BE2C (cell line): ENCODE measurements around the gene NR1H2.

ENCODE experiments used
- DNase-seq: peaks from one replicate; pipeline ENCODE4 v3.0.0-alpha.2; 2020
- H3K27me3 ChIP-seq: fragments of 250-450 bp; sonication (Bioruptor Pico); 2 replicates; pipeline ENCODE4 v1.5.1; 2020; ENCODE audit warnings: mild to moderate bottlenecking
- H3K36me3 ChIP-seq: fragments of 250-450 bp; sonication (Bioruptor Pico); 2 replicates; pipeline ENCODE4 v1.5.1; 2020; ENCODE audit warnings: mild to moderate bottlenecking
- H3K4me1 ChIP-seq: fragments of 250-450 bp; sonication (Bioruptor Pico); 2 replicates; pipeline ENCODE4 v1.5.1; 2020
- H3K4me3 ChIP-seq: 2 replicates; pipeline ENCODE4 v1.5.1; 2011; ENCODE audit warnings: low read depth, low read length
- H3K9me3 ChIP-seq: fragments of 250-450 bp; sonication (Bioruptor Pico); 2 replicates; pipeline ENCODE4 v1.5.1; 2020
- CTCF ChIP-seq: IDR thresholded peaks from 2 replicates; pipeline ENCODE4 v1.5.1; 2012; ENCODE audit warnings: mild to moderate bottlenecking, low read depth, low read length

Gene NR1H2

GRCh38 chr19:50399368-50399745 lies 23.1 kb downstream of the NR1H2 start:
- peaks cover 36% of the 10 kb centered on the region for H3K36me3 ChIP-seq
- no peaks in the 10 kb centered on the region for H3K9me3 ChIP-seq
- H3K27me3 ChIP-seq = no peaks in the 10 kb centered on the region
- H3K4me1 ChIP-seq = no peaks in the 10 kb centered on the region
- no peak overlapping the region for H3K4me3 ChIP-seq
- no peak for TF ChIP-seq CTCF
- DNase-seq = no peak

GRCh38 chr19:50401605-50402450 lies 25.6 kb downstream of the NR1H2 start:
- Histone ChIP-seq H3K27me3 (no peaks in the 10 kb centered on the region), H3K36me3 (peaks cover 50% of the 10 kb centered on the region), H3K4me3 (no peak overlapping the region), H3K4me1 (no peaks in the 10 kb centered on the region), H3K9me3 (no peaks in the 10 kb centered on the region)
- DNase-seq = no peak
- no peak for TF ChIP-seq CTCF

GRCh38 chr19:50402544-50403301 lies 26.5 kb downstream of the NR1H2 start:
- Histone ChIP-seq H3K4me3 (no peak overlapping the region), H3K9me3 (no peaks in the 10 kb centered on the region), H3K27me3 (no peaks in the 10 kb centered on the region), H3K36me3 (peaks cover 54% of the 10 kb centered on the region), H3K4me1 (no peaks in the 10 kb centered on the region)
- no peak for TF ChIP-seq CTCF
- DNase-seq = no peak

GRCh38 chr19:50406156-50406820 lies 30.0 kb downstream of the NR1H2 start:
- H3K36me3 ChIP-seq = peaks cover 48% of the 10 kb centered on the region
- no peak for TF ChIP-seq CTCF
- no peaks in the 10 kb centered on the region for H3K27me3 ChIP-seq
- no peak for DNase-seq
- H3K9me3 ChIP-seq = no peaks in the 10 kb centered on the region
- H3K4me1 ChIP-seq = no peaks in the 10 kb centered on the region
- H3K4me3 ChIP-seq = no peak overlapping the region

- Histone ChIP-seq H3K4me1 (no peaks in the 10 kb centered on the region), H3K4me3 (no peak overlapping the region), H3K36me3 (peaks cover 47% of the 10 kb centered on the region), H3K9me3 (no peaks in the 10 kb centered on the region), H3K27me3 (no peaks in the 10 kb centered on the region)
- no peak for TF ChIP-seq CTCF
- no peak for DNase-seq
These were observed 30.6 kb downstream of the NR1H2 start for GRCh38 chr19:50406829-50407228.
